Measurements from ENCODE around the gene DNAJC22.

GRCh38 chr12:49366096-49366651 lies 19.5 kb downstream of the DNAJC22 start:
- no peak for TF ChIP-seq L3MBTL2 (conservative IDR thresholded peaks at IDR 0.05)
- TF ChIP-seq FOXM1 (IDR thresholded peaks at IDR 0.05; ENCODE audit: borderline replicate concordance): no peak
- TF ChIP-seq CTBP1 (IDR thresholded peaks at IDR 0.05; ENCODE audit: borderline replicate concordance): no peak
- no peak for TF ChIP-seq ELF4 (IDR thresholded peaks at IDR 0.05)
- no peak for TF ChIP-seq NFRKB (IDR thresholded peaks at IDR 0.05)
- no peak for TF ChIP-seq BHLHE40 (IDR thresholded peaks at IDR 0.05; ENCODE audit: borderline replicate concordance)
- TF ChIP-seq ARNT (IDR thresholded peaks at IDR 0.05): no peak

Data from HEK293T (cell line).